Karpas-422 (cell line): ENCODE results near the gene TCEA2. TPM values are rescaled to one million over a fixed set of nuclear protein-coding genes. Genes with fewer than 3 reads are reported as not detected.

Experiments
- DNase-seq: peaks from one replicate; pipeline ENCODE4 v3.0.0-alpha.2; 2015
- H2AFZ ChIP-seq: fragments of 200-600 bp; sonication (generic); 2 replicates; pipeline ENCODE4 v1.6.1; 2014; ENCODE audit warnings: antibody characterized with exemption, low read length, mixed read lengths
- H3K27ac ChIP-seq: fragments of 200-600 bp; sonication (generic); 2 replicates; pipeline ENCODE4 v1.5.1; 2014; ENCODE audit warnings: mild to moderate bottlenecking, low read length, moderate library complexity
- H3K27me3 ChIP-seq: fragments of 200-600 bp; sonication (generic); 2 replicates; pipeline ENCODE4 v1.6.1; 2014; ENCODE audit warnings: low read length, mixed read lengths
- H3K36me3 ChIP-seq: fragments of 200-600 bp; sonication (generic); 2 replicates; pipeline ENCODE4 v1.6.1; 2014; ENCODE audit warnings: low read length, mixed read lengths; ENCODE audit not compliant: insufficient read depth
- H3K4me1 ChIP-seq: fragments of 200-600 bp; sonication (generic); 2 replicates; pipeline ENCODE4 v1.6.1; 2014; ENCODE audit warnings: mild to moderate bottlenecking, low read length, mixed read lengths
- H3K4me2 ChIP-seq: fragments of 200-600 bp; sonication (generic); 2 replicates; pipeline ENCODE4 v1.6.1; 2014; ENCODE audit warnings: low read length, low read depth, mild to moderate bottlenecking; ENCODE audit not compliant: poor library complexity, severe bottlenecking
- H3K4me3 ChIP-seq: fragments of 200-600 bp; sonication (generic); 2 replicates; pipeline ENCODE4 v1.5.1; 2014; ENCODE audit warnings: mild to moderate bottlenecking, antibody characterized with exemption, low read length, mixed read lengths
- H3K79me2 ChIP-seq: fragments of 200-600 bp; sonication (generic); 2 replicates; pipeline ENCODE4 v1.6.1; 2014; ENCODE audit warnings: mild to moderate bottlenecking, low read length, mixed read lengths
- H3K9ac ChIP-seq: fragments of 200-600 bp; sonication (generic); 2 replicates; pipeline ENCODE4 v1.6.0; 2014; ENCODE audit warnings: low read length
- H3K9me2 ChIP-seq: fragments of 200-600 bp; sonication (generic), shearing (Covaris generic); replicated peaks from 2 replicates; pipeline ENCODE4 v1.6.0; 2014; ENCODE audit warnings: mild to moderate bottlenecking, low read length, moderate library complexity; ENCODE audit not compliant: insufficient read depth
- H3K9me3 ChIP-seq: fragments of 300-700, 200-600 bp; sonication (generic); 2 replicates; pipeline ENCODE4 v1.6.1; 2014; ENCODE audit warnings: low read length, mixed read lengths
- H4K20me1 ChIP-seq: fragments of 200-600 bp; sonication (generic); 2 replicates; pipeline ENCODE4 v1.6.1; 2014; ENCODE audit warnings: mild to moderate bottlenecking, antibody characterized with exemption, low read length, low read depth; ENCODE audit not compliant: insufficient read depth
- total RNA-seq: library from RNA; depleted of rRNA; stranded (reverse); fragments of >200 nt; shearing (Covaris generic); gene quantifications from 2 replicates; pipeline ENCODE4 v1.2.3, GENCODE V29; 2014; ENCODE audit warnings: low replicate concordance

Gene TCEA2
- total RNA-seq, 1 experiment from 2014 or later = 124 TPM

DNA sequence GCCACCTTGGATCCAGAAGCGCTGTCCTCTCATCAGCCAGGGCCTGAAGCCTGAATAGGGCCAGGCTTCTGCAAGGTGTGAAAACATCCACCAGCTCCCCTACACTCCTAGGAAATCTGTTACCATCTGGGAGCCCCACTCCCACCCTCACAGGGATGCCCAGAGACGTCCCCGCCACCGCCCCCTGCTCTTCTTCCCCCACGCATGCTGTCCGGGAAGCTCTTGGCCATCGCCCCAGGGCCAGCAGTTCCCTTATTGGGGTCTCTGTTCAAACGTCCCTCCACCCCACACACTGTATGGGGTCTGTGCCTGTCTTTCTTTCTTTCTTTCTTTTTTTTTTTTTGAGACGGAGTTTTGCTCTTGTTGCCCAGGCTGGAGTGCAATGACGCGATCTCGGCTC is 12.6 kb downstream of the TCEA2 start:
- Histone ChIP-seq H3K79me2 (peaks cover 16% of the 10 kb centered on the region), H3K4me1 (peaks cover 76% of the 10 kb centered on the region), H3K36me3 (peaks cover 22% of the 10 kb centered on the region), H3K27me3 (no peaks in the 10 kb centered on the region), H3K9ac (peak overlapping the region; percentile 96), H4K20me1 (no peaks in the 10 kb centered on the region), H3K27ac (peak overlapping the region; percentile 100), H3K9me3 (no peaks in the 10 kb centered on the region), H3K9me2 (no peaks in the 10 kb centered on the region), H3K4me2 (peak overlapping the region; percentile 93), H2AFZ (no peak overlapping the region), H3K4me3 (peak overlapping the region; percentile 73; the same call in 1 of the 2 replicates)
- no peak for DNase-seq

DNA sequence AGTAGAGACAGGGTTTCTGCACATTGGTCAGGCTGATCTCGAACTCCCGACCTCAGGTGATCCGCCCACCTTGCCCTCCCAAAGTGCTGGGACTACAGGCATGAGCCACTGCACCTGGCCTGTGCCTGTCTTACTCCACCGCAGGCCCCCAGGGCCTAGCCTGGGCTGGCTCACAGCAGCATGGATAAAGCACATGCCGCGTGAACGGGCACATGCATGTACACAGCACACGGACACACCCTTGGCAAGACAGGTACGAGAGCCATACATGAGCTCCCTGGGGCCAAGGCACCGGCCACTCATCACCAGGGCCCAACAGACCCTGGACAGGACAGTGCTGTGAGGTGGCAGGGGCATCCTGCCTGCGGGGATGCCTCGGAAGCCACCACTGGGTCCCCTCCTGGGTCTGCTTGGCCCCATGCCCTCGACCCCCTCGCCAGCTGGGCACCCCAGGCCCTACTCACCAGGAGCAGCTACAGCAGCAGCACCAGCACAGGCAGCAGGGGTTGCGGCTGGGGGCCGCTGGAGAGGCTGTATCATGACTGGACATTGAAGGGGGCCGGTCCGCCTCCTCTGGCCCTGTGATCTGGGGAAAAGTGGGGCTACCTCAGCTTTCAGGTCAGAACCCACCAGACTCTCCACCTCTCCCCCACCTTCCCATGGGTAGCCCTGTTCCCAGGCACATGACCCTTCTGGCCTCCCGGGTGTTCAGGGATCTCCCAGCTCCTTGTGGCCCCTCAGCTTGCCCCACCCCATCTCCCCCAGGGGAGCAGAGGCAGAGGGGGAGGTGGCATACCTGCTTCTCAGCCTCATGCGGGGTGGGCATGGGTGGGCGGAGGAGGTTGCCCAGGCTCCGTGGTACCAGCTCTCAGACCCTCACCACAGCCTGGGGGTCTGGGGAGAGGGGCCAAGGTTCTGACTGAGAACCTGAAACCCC is 13.3 kb downstream of the TCEA2 start:
- DNase-seq = peak; percentile 65
- peaks cover 22% of the 10 kb centered on the region for H3K36me3 ChIP-seq
- H3K9me2 ChIP-seq = no peaks in the 10 kb centered on the region
- H3K4me2 ChIP-seq = peak overlapping the region; percentile 93
- H3K27ac ChIP-seq = peak overlapping the region; percentile 100
- H2AFZ ChIP-seq = no peak overlapping the region
- H3K9ac ChIP-seq = peak overlapping the region; percentile 96
- H4K20me1 ChIP-seq = no peaks in the 10 kb centered on the region
- peaks cover 76% of the 10 kb centered on the region for H3K4me1 ChIP-seq
- peak overlapping the region; percentile 73 for H3K4me3 ChIP-seq
- no peaks in the 10 kb centered on the region for H3K27me3 ChIP-seq
- peaks cover 19% of the 10 kb centered on the region for H3K79me2 ChIP-seq
- H3K9me3 ChIP-seq = no peaks in the 10 kb centered on the region

DNA sequence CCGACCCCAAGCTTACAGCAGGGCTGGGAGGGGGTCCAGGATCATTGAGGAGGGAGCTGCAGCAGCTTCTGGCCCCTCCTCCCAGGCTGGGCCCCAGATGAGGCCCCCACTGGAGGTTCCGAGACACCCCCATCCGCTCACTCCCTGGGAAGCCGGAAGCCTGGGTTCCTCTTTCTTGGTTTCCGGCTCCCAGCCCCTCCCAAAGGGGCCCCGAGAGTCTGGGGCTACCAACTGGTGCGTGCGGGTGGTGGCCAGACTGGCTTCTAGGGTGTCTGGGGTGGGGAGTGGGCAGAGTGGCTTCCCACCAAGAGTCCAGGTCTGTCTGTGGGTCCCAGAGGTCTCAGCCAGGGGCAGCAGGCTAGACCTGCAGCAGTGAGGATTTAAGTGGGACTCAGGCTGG is 14.1 kb downstream of the TCEA2 start:
- Histone ChIP-seq H3K9ac (peak overlapping the region; percentile 96), H3K4me3 (peak overlapping the region; percentile 73), H3K9me3 (no peaks in the 10 kb centered on the region), H3K4me1 (peaks cover 76% of the 10 kb centered on the region), H3K9me2 (no peaks in the 10 kb centered on the region), H3K27ac (peak overlapping the region; percentile 100), H4K20me1 (no peaks in the 10 kb centered on the region), H3K27me3 (no peaks in the 10 kb centered on the region), H2AFZ (no peak overlapping the region), H3K4me2 (peak overlapping the region; percentile 93), H3K36me3 (peaks cover 20% of the 10 kb centered on the region), H3K79me2 (peaks cover 19% of the 10 kb centered on the region)
- peak; percentile 96 for DNase-seq

DNA sequence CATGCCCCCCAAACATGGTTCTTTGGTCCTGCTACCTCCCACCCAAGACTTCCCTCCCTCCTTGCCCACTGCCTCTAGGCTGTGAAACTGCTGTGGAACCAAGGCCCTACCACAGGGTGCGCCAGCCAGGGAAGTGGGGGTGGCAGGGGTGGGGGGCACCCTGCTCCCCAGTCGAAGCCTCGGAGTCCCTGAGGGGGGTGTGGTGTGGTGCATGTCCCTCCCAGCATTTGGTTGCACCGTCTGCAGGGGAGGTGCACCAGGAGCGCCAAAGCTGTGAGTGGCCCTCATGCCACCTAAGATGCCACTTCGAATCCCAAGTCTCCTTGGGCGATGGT is 14.5 kb downstream of the TCEA2 start:
- H3K36me3 ChIP-seq = peaks cover 17% of the 10 kb centered on the region
- peaks cover 76% of the 10 kb centered on the region for H3K4me1 ChIP-seq
- H4K20me1 ChIP-seq = no peaks in the 10 kb centered on the region
- no peaks in the 10 kb centered on the region for H3K9me3 ChIP-seq
- H3K9me2 ChIP-seq = no peaks in the 10 kb centered on the region
- H3K79me2 ChIP-seq = peaks cover 19% of the 10 kb centered on the region
- H3K9ac ChIP-seq = peak overlapping the region; percentile 96
- DNase-seq = no peak
- H3K4me2 ChIP-seq = peak overlapping the region; percentile 93
- peak overlapping the region; percentile 100 for H3K27ac ChIP-seq
- no peaks in the 10 kb centered on the region for H3K27me3 ChIP-seq
- H2AFZ ChIP-seq = no peak overlapping the region
- peak overlapping the region; percentile 73 for H3K4me3 ChIP-seq

DNA sequence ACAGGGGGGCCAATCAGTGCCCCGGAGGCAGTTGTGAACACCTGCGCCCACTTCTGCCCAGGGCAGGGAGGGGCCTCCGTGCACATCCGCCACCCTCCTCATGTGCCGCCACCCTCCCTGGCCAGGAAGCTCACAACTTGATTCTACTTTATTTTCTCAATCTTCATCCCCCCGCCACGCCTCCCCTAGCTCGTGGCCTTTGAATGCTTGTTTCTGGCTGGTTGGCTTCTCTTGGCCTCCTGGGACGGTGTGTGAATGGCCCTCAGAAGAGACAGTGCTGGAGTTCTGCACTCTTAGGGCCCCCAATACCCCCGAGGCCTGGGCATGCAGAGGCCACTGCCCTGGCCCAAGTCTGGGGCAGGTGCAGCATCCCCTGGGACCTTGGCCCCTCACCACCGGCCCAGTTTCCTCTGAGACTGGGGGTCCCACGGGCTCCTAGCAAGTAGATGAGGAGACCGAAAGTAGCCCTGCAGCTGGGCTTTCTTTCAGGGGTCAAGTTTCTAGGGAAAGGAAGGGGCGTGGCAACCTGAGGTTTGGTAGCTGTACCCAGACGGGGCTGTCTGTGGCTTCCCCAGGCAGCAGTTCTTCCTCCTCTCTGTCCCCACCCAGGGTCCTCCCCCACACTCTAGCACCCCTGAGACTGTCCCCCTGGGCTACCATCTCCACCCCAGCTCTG is 15.0 kb downstream of the TCEA2 start:
- Histone ChIP-seq H3K9me3 (no peaks in the 10 kb centered on the region), H3K27ac (peak overlapping the region; percentile 100), H3K4me1 (peaks cover 76% of the 10 kb centered on the region), H3K4me3 (peak overlapping the region; percentile 95), H3K79me2 (peaks cover 19% of the 10 kb centered on the region), H4K20me1 (no peaks in the 10 kb centered on the region), H3K9me2 (no peaks in the 10 kb centered on the region), H3K4me2 (peak overlapping the region; percentile 93), H3K27me3 (no peaks in the 10 kb centered on the region), H2AFZ (no peak overlapping the region), H3K9ac (peak overlapping the region; percentile 99), H3K36me3 (peaks cover 14% of the 10 kb centered on the region)
- DNase-seq = peak; percentile 100

DNA sequence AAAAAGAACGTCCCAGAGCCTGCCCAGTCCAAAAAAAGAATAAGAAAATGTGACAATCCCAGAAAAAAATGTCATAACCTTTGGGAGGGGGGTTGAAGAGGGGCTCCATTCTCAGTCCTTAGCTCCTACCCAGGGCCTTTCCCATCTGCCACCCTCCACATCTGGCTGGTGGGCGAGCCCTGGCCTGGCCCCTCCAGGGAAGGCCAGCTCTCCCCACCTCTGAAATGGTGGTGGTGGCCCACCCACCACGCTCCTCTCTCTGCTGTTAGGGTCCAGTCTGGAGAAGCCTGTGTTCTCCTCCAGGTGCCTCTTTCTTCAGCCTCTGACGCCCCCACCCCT is 15.9 kb downstream of the TCEA2 start:
- no peaks in the 10 kb centered on the region for H3K9me2 ChIP-seq
- peak overlapping the region; percentile 99 for H3K9ac ChIP-seq
- H3K27ac ChIP-seq = peak overlapping the region; percentile 100
- H3K9me3 ChIP-seq = no peaks in the 10 kb centered on the region
- DNase-seq = no peak
- peaks cover 71% of the 10 kb centered on the region for H3K4me1 ChIP-seq
- no peak overlapping the region for H2AFZ ChIP-seq
- peak overlapping the region; percentile 93 for H3K4me2 ChIP-seq
- H3K4me3 ChIP-seq = peak overlapping the region; percentile 95
- peaks cover 10% of the 10 kb centered on the region for H3K36me3 ChIP-seq
- H4K20me1 ChIP-seq = no peaks in the 10 kb centered on the region
- H3K27me3 ChIP-seq = no peaks in the 10 kb centered on the region
- H3K79me2 ChIP-seq = peaks cover 19% of the 10 kb centered on the region

DNA sequence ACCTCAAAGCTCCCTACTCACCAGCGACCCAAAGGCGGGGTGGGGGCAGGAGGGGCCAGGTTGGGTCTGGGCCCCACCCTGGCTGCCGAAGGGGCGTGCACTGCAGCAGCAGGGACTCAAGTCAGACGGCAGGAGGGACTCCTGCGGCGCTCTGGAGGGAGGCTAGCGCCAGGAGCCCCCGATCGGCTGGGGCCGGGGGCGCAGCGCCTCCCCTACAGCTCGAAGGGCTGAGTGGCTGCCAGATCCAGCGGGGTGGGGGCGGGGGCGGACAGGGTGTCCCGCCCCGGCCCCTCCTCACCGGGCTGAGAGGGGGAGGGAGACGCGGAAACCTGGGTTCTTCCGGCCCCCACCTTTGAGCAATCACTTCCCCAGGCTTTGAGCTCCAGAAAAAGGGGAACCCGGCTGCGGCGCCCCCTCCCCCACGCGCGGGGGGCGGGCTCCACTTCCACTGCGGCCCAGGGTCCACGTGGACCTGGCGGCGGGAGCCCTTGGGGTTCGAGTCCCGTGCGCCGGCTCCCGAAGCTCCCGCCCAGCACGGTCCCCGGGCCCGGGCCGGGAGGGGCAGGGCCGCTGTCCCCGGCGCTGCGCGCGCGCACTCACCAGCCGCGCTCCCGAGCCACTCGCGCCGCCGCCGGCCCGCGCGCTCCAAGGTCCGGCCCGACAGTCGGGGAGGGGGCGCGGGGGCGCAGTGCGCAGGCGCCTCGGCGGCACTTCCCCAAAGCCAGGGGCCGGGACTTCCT is 16.4 kb downstream of the TCEA2 start, which contains the start of gene RGS19:
RGS19 (minus strand) TSS at position 246 of the 740 bp plus-strand sequence. CDS start 2,632 bp downstream, outside the sequence.
- H3K79me2 ChIP-seq = peaks cover 20% of the 10 kb centered on the region
- DNase-seq = peak; percentile 99
- H3K4me1 ChIP-seq = peaks cover 66% of the 10 kb centered on the region
- peaks cover 7% of the 10 kb centered on the region; the same call in 1 of the 2 replicates for H3K36me3 ChIP-seq
- H4K20me1 ChIP-seq = no peaks in the 10 kb centered on the region; the same call in 1 of the 2 replicates
- H3K9me3 ChIP-seq = no peaks in the 10 kb centered on the region
- H3K27me3 ChIP-seq = no peaks in the 10 kb centered on the region
- peak within 1 kb of the TSS; percentile 100 for H3K27ac ChIP-seq
- H3K4me3 ChIP-seq = peak within 1 kb of the TSS; percentile 95
- peak within 1 kb of the TSS; percentile 99 for H3K9ac ChIP-seq
- H2AFZ ChIP-seq = no peak within 1 kb of the TSS
- H3K9me2 ChIP-seq = no peaks in the 10 kb centered on the region
- H3K4me2 ChIP-seq = peak within 1 kb of the TSS; percentile 93
